SK-N-SH (cell line): ENCODE results near the gene DHRSX.

ENCODE experiments used
- MXI1 ChIP-seq: IDR thresholded peaks from 2 replicates; pipeline ENCODE4 v1.6.1; 2012; ENCODE audit warnings: mild to moderate bottlenecking, low read depth, low read length, improper control_type of control experiment
- POLR2AphosphoS5 ChIP-seq: IDR thresholded peaks from 2 replicates; pipeline ENCODE4 v1.6.1; 2012; ENCODE audit warnings: low read depth, low read length
- RXRA ChIP-seq: IDR thresholded peaks from 2 replicates; pipeline ENCODE4 v1.4.0; 2012; ENCODE audit warnings: low read depth, mild to moderate bottlenecking, borderline replicate concordance
- TAF1 ChIP-seq: IDR thresholded peaks from 2 replicates; pipeline ENCODE4 v1.6.1; 2012; ENCODE audit warnings: low read depth, mild to moderate bottlenecking, low read length, moderate library complexity, borderline replicate concordance
- TF ChIP-seq, protein P1 (sequence below): fragments of 200-600 bp; sonication (generic); IDR thresholded peaks from 2 replicates; pipeline ENCODE4 v1.6.1; 2017; ENCODE audit warnings: antibody characterized with exemption, mild to moderate bottlenecking, moderate library complexity
- TF ChIP-seq, protein P2 (sequence below): IDR thresholded peaks from 2 replicates; pipeline ENCODE4 v1.6.1; 2012; ENCODE audit warnings: mild to moderate bottlenecking, low read depth, low read length, moderate library complexity

DNA sequence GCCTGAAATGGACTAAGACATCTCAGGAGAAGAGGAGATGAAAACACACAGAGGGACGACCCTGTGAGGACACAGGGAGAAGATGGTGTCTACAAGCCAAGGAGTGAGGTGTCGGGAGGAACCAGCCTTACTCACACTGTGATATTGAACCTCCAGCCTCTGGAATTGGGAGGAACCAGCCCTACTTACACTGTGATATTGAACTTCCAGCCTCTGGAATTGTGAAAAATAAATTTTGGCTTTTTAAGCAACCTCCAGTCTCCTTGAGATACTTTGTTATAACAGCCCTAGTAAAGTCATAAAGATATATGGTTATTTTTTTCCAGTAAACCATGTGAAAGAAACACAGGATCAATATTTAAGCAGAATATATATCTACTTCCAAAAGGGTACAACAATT, 76.5 kb downstream of the DHRSX start:
- no peak for TF ChIP-seq TAF1
- TF ChIP-seq, protein P1, sequence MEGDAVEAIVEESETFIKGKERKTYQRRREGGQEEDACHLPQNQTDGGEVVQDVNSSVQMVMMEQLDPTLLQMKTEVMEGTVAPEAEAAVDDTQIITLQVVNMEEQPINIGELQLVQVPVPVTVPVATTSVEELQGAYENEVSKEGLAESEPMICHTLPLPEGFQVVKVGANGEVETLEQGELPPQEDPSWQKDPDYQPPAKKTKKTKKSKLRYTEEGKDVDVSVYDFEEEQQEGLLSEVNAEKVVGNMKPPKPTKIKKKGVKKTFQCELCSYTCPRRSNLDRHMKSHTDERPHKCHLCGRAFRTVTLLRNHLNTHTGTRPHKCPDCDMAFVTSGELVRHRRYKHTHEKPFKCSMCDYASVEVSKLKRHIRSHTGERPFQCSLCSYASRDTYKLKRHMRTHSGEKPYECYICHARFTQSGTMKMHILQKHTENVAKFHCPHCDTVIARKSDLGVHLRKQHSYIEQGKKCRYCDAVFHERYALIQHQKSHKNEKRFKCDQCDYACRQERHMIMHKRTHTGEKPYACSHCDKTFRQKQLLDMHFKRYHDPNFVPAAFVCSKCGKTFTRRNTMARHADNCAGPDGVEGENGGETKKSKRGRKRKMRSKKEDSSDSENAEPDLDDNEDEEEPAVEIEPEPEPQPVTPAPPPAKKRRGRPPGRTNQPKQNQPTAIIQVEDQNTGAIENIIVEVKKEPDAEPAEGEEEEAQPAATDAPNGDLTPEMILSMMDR = no peak
- TF ChIP-seq RXRA = no peak
- no peak for TF ChIP-seq POLR2AphosphoS5
- no peak for TF ChIP-seq MXI1
- TF ChIP-seq, protein P2, sequence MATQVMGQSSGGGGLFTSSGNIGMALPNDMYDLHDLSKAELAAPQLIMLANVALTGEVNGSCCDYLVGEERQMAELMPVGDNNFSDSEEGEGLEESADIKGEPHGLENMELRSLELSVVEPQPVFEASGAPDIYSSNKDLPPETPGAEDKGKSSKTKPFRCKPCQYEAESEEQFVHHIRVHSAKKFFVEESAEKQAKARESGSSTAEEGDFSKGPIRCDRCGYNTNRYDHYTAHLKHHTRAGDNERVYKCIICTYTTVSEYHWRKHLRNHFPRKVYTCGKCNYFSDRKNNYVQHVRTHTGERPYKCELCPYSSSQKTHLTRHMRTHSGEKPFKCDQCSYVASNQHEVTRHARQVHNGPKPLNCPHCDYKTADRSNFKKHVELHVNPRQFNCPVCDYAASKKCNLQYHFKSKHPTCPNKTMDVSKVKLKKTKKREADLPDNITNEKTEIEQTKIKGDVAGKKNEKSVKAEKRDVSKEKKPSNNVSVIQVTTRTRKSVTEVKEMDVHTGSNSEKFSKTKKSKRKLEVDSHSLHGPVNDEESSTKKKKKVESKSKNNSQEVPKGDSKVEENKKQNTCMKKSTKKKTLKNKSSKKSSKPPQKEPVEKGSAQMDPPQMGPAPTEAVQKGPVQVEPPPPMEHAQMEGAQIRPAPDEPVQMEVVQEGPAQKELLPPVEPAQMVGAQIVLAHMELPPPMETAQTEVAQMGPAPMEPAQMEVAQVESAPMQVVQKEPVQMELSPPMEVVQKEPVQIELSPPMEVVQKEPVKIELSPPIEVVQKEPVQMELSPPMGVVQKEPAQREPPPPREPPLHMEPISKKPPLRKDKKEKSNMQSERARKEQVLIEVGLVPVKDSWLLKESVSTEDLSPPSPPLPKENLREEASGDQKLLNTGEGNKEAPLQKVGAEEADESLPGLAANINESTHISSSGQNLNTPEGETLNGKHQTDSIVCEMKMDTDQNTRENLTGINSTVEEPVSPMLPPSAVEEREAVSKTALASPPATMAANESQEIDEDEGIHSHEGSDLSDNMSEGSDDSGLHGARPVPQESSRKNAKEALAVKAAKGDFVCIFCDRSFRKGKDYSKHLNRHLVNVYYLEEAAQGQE = no peak
